GM18526 (cell line): ENCODE data around the gene NDUFS8.

Experiments used
- POLR2A ChIP-seq: IDR thresholded peaks from 3 replicates; pipeline ENCODE4 v1.6.1; 2011; ENCODE audit not compliant: insufficient read length; ENCODE audit errors: extremely low read depth

The NDUFS8 gene

DNA sequence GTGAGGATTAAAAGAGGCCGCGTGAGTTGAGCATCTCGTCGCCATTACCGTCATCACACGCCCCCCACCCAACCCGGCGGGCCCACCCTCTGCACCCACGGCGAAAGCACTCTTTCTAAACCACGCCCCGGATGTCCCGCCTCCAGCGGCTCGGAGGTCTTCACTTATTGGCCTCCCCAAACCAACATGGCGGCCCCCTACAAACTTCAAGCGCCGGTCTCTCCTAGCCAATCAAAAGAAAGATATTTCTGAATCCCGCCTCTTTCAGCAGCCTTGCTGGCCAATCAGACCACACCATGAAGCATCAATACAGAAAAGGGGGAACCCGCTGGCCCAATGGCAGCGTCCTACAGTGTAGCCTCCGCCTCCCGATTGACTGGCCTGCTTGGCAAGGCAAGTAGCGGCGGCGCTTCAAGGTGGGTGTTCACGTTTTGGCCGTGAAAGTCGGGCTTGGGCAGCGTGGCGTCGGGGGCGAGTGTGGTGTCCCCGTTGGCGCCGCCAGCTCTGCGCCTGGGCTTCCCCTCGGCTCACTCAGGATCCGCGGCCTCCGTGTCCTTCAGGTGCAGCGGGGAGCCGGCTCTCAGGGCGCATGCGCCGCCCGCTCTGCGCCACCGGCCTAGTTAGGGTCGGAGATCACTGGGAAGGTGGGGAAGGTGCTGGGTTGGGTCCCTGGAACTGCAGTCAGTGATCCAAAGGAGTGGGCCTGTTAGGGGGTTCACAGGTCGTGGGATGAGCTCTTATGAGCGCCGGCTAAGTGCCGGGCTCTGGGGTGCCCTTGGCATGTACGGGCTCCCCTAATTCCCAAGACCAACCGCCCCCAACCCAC, at the start of gene NDUFS8:
Gene NDUFS8 (plus strand): TSS at position 364 of the 826 bp plus-strand sequence. CDS start 1,471 bp downstream, outside the sequence.
- TF ChIP-seq POLR2A, result peak; percentile 78

DNA sequence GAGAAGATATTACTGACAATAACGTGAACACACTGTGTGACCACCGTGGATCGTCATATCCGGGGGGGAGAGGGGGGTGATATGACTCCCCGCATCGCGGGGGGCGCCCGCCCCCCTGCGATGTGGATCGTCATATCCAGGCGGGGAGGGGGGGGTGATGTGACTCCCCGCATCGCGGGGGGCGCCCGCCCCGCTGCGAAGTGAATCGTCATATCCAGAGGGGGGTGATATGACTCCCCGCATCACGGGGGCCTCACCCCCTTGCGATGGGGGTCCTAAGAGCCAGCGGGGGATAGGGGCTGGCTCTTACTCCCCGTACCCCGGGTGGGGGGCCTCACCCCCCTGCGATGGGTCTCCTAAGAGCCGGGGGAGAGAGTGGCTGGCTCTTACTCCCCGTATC, 46.5 kb upstream of the NDUFS8 start:
- TF ChIP-seq POLR2A, result no peak

DNA sequence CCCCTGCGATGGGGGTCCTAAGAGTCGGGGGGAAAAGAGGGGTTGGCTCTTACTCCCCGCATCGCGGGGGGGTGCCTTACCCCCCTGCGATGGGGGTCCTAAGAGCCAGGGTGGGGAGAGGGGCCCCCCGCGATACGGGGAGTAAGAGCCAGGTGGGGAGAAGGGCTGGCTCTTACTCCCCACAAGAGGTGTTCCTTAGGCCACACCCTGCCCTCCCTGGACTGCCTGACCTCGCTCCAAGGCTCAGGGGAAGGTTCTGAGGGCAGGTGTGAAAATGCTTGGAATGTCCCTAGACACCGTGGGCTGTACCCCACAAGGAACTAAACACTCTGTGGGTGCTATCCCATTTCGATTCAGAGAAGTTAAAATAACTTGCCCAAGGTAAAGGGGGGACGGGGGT, 34.4 kb upstream of the NDUFS8 start:
- no peak for TF ChIP-seq POLR2A

DNA sequence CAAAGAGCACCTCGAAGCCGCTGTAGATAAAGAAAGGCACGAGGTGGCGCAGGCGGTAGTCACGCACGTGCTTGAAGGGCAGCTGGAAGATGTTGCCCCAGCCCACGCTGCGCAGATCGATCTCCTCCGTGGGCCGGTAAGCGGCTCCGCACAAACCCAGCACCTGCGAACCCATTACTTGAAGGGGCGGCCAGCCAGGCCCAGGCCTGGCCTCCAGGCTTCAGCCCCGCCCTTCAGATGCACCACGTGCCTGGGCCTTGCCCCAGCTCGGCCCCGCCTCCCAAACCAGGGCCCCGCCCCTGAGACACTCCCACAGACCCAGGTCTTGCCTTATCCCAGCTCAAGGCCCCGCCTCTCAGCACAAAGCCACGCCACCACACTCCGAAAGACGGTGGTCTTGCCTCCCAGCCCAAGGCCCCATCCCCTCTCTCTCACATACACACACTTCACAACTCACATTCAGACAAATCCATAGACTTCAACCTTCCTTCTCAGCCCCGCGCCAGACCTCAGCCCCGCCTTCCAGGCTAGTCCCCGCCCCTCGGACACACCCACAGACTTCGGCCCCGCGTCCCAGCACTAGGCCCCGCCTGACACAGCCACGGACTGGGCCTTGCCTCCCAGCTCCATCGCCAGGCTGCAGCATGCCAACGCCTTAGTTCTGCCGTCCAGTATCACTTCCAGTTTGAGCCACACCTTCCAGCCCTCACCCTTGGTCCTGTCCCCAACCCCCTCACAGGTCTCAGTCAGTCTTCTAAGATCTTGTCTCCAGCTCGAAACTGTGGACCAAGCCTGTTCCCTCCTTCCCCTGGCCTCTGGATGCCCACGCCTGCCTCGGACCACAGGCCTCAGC, 33.6 kb upstream of the NDUFS8 start:
- peak; percentile 8 for TF ChIP-seq POLR2A

DNA sequence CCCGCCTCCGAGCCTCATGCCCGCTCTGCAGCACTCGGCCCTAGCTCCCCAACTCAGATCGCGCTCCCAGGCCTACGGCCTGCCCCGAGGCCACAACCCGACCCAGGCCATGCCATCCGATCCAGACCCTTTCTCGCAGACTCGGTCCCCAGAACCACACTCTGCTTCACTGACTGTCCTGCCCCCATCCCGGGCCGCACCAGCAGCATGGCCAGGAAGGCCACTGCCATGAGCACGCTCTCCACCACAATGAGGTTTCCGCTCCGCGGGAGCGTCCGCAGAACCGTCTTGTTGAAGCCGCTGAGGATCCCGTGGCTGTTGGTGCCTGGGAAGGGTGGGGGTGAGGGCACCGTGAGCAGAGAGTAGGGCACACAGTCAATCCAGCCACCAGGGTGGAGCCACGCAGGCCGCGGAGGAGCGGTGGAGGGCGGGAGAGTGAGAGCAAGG, 33.0 kb upstream of the NDUFS8 start:
- no peak for TF ChIP-seq POLR2A

DNA sequence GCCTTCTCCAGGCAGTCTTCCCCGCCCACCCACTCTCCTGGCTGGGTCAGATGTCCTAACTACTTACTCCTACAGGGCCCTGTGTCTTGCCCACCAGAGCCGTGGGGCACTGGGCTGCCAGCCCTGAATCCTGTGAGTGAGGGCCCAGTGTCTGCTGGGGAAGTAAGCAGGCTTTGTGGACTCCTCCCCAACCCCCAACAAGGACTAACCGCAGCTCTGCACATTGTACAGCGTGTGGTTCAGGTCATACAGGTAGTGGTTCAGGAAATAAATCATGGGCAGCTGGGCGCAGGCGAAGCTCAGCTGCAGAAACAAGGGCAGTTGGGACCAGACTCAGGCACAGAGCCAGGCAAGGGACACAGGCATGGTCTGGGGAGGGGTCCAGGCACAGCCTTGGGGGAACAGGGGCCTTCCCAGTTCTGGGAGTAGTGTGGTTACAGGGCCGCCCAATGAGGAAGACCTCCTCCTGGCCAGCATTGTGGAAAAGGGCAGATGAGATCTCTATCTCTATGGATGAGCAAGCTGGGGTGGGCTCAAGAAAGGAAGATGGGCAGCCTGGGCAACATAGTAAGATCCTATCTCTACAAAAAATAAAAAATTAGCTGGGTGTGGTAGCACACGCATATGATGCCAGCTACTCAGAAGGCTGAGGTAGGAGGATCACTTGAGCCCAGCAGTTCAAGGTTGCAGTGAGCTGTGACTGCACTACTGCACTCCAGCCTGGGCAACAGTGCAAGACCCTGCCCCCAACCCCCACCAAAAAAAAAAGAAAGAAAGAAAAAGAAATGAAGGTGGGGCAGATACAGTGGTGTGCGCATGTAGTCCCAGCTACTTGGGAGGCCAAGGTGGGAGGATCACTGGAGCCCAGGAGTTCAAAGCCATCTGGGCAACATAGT, 32.1 kb upstream of the NDUFS8 start:
- TF ChIP-seq POLR2A, result no peak

DNA sequence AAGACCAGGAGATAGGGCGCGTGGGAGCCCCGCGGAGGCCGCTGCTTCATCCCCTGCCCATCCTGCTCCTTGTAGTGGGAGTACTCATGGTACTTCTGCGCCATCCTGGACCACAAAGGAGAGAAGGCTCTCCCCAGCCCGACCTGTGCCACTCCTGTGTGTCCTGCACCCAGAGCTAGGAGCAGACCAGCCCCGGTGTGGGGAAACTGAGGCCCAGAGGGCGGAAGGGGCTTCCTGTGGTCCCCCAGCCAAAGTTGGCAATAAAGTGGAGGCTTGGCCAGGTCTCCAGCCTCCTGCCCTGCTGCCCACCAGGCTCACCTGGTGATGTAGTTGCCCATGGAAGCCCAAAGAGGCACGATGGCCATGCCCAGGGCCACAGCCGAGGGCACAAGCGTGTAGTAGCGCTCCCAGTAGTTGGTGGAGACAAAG, 31.3 kb upstream of the NDUFS8 start:
- peak; percentile 23 for TF ChIP-seq POLR2A

DNA sequence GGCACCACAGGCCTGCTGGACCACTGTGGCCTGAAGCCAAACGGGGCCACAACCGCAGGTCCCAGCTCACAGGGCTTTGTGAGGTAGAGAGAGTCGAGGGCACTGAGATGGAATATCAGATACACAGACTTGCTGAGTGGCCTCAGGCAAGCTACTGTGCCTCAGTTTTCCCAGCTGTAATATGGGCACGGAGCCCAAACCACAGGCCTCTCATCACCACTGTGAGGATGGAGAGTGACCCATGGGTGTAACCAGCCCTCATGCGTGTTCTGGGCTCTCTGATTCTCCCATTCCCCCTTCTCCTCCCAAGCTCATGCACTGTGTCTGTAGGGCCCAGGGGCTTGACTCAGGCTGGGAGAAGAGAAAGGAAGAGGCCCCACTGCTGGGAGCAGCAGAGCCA, 30.8 kb upstream of the NDUFS8 start:
- TF ChIP-seq POLR2A, result no peak

DNA sequence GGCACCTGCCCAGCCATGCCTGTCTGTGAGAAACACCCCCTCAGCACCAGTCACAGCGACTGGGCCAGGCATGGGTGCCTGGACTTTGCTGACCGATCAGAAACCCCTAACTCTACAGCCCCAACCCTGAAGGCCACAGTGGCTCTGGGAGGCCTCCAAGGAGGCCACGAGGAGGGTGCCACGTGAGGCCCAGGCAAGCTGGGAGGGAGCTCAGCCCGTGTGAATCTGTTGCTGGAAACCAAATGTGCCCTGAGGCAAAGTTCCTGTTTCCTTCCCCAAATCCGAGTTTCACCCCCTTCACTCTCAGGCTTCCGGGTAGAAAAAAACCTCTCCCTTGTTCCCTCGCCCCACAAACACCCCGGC, 27.9 kb upstream of the NDUFS8 start:
- TF ChIP-seq POLR2A, result peak; percentile 47

DNA sequence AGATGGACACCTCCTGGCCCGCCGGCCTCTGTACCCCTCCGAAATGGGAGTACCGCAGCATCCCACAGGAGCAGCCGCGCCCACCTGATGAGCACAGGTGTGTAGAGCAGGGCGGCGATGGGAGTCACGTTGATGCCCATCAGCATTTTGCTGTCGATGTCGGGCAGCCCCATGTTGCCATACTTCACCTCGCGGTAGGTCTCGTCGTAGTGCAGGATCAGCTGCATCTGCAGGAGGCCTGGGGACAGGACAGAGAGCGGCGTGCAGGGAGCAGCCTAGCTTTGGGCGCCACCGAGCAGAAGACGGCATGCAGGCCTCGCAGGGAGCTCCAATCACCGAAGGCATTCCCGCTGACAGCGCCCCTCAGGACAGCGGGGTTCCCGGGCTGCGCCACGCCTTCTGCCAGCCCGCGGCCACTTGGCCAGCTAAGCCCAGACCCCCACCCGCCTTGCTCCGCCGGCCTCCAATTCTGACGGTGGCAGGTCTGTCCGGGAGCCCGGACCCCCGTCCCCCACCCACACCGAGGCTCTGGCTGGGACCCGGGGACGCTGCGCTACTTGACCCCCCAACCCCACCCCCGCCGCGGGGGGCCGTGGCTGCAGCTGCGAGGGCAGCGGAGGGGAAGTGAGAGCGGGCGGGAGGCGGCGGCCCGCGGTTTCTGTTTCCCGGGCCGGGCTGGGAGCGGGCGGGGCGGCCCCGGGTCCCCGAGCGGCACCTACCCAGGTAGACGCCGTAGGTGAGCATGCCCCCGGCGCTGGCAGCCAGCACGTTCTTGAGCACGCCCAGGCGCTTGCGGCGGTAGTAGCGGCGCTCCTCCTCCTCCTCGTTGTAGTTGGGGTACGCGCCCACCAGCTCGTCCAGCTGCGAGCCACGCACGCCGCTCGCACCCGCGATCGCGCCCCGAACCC, 27.3 kb upstream of the NDUFS8 start:
- no peak for TF ChIP-seq POLR2A

DNA sequence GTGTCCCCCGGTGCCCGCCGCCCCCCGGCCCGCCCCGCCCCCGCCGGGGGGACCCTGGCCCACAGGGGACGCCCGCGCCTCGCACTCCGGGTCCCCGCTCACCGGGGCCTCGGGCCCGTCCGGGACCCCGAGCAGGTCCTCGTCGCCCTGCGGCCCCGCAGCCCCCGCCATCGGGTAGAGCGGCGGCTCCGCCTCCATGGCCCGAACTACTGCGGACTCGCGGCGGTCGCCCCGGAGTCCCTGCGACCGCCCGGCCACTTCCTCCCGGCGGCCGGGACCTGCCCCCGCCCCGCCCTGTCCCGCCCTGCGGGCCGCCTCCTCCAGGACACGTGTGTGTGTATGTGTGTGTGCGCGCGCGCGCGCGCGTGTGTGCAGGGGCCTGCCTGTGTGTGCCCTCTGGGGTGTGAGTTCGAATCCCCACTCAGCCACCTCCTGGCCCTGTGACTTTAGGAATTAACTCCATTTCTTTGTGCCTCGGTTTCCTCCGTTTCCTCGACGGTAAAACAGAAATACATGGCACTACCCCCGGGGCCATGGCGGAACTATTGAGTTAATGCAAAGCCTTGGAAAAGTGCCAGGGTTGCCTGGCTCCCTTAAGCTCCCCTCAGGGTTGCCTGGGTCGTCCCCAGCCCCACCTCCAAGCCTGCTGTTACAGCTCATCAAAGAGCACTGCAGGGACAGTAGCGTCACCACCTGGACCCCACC, 26.5 kb upstream of the NDUFS8 start, which contains the start of gene UNC93B1:
Gene UNC93B1 (minus strand): TSS at position 252 of the 705 bp plus-strand sequence. CDS start 54 bp downstream, at position 198.
- TF ChIP-seq POLR2A, result peak; percentile 82

DNA sequence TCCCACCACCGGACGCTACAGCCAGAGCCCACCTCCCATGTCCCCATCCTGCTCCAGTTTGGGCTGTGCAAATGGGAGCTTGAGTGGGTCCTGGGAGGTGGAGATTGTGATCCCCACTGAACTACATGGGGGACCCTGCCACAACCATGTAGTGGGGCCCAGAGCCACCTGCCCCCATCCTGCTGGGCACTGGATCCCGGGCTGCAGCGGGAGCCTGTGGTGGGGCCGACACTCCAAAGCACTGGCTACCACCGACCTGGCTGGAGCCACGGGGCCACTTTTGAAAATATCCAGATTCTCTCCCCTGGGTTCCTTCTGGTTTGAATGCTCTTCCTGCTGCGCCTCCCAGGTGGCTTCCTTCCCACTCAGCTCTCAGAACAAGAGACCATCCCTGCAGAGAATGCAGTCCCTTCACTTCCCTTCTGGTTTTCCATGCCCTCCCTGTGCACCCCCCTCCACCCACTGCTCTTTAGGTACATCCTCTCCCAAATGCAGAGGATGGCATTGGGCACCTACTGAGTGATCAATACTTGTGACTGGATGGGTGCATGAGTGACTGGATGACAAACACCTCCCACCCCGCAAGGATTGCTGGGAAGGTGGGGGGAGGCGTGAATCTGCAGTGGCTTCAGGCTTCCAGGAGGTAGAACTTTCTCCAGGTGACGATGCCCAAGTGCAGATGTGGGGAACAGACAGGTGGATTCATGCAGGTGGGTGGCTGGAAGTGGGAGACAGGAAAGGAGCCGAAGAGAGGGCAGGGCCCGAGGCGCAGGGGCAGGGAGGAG, 25.7 kb upstream of the NDUFS8 start:
- no peak for TF ChIP-seq POLR2A
